ENCODE data around the gene ANXA11.

GRCh38 chr10:80185578-80186299 lies 19.6 kb downstream of the ANXA11 start:
- TF ChIP-seq POLR2A (IDR thresholded peaks at IDR 0.05): no peak
- no peak for TF ChIP-seq POLR2AphosphoS5 (IDR thresholded peaks at IDR 0.05)
- no peak for TF ChIP-seq CTCF (IDR thresholded peaks at IDR 0.05)
- TF ChIP-seq EP300 (IDR thresholded peaks at IDR 0.05): no peak
